DMS53 treated with DMSO at 0.1 percent for 48 hours (cell line): ENCODE results near the gene ZNF581.

Source experiments
- DNase-seq: peaks from one replicate; lab custom pipeline; 2025; ENCODE audit not compliant: unreplicated experiment; lab: John Stamatoyannopoulos, UW

The ZNF581 gene

GRCh38 chr19:55678121-55678671, 34.7 kb downstream of the ZNF581 start:
- DNase-seq: no peak

- no peak for DNase-seq
Measured at GRCh38 chr19:55679343-55680257, 36.2 kb downstream of the ZNF581 start.

GRCh38 chr19:55680339-55681130, 37.1 kb downstream of the ZNF581 start:
- DNase-seq: no peak

- no peak for DNase-seq
Measured at GRCh38 chr19:55681131-55682092, 38.0 kb downstream of the ZNF581 start.

GRCh38 chr19:55683449-55684261, 40.2 kb downstream of the ZNF581 start:
- DNase-seq: peak; percentile 17

- DNase-seq: no peak
Measured at GRCh38 chr19:55684946-55685681, 41.7 kb downstream of the ZNF581 start.

- DNase-seq: no peak
Measured at GRCh38 chr19:55685776-55686175, 42.3 kb downstream of the ZNF581 start.

GRCh38 chr19:55686311-55687050, 43.0 kb downstream of the ZNF581 start:
- no peak for DNase-seq

- no peak for DNase-seq
Measured at GRCh38 chr19:55687281-55688201, 44.1 kb downstream of the ZNF581 start.

- no peak for DNase-seq
Measured at GRCh38 chr19:55688422-55689218, 45.2 kb downstream of the ZNF581 start.

- no peak for DNase-seq
Measured at GRCh38 chr19:55689411-55690108, 46.1 kb downstream of the ZNF581 start.

- no peak for DNase-seq
Measured at GRCh38 chr19:55690109-55690768, 46.8 kb downstream of the ZNF581 start.

- no peak for DNase-seq
Measured at GRCh38 chr19:55690769-55691545, 47.5 kb downstream of the ZNF581 start.
